Peyer's patch (tissue), 4 donors: ENCODE measurements around the gene ARFGAP3.

Experiments
- CTCF ChIP-seq, 6 experiments: fragments of 450-650 bp in 4 of 6; fragments of 200-600 bp in 2 of 6; sonication (generic) in 1 of 6; IDR thresholded peaks; one replicate each; pipeline ENCODE4 v1.5.1; 2017 to 2019; ENCODE audit warnings: antibody characterized with exemption in 6 of 6, mild to moderate bottlenecking in 3 of 6, moderate library complexity in 1 of 6
- POLR2A ChIP-seq, 2 donors: fragments of 450-650 bp; IDR thresholded peaks; one replicate each; pipeline ENCODE4 v1.5.1; 2017; ENCODE audit warnings: antibody characterized with exemption in 2 of 2, mild to moderate bottlenecking in 2 of 2, moderate library complexity in 2 of 2

GRCh38 chr22:42758931-42759629, 98.0 kb downstream of the ARFGAP3 start:
- no peak for TF ChIP-seq CTCF (IDR thresholded peaks at IDR 0.05)
- no peak for TF ChIP-seq POLR2A (IDR thresholded peaks at IDR 0.05)
